ENCODE data around the gene GID8.

GRCh38 chr20:62937268-62938104 is 461 bp upstream of the GID8 start:
- TF ChIP-seq CTCF (conservative IDR thresholded peaks at IDR 0.05; ENCODE audit: low read depth, low read length), result no peak
- TF ChIP-seq EZH2 (IDR thresholded peaks at IDR 0.05; ENCODE audit: low read length, unreplicated experiment), result no peak
